NCI-H1092 (cell line): Measurements from ENCODE around the gene TFF1.
A peak's percentile ranks its signal among the peaks of the same experiment; 100 is the strongest.

Experiments used
- DNase-seq: peaks from one replicate; lab custom pipeline; 2025; lab: John Stamatoyannopoulos, UW

Gene TFF1

DNA sequence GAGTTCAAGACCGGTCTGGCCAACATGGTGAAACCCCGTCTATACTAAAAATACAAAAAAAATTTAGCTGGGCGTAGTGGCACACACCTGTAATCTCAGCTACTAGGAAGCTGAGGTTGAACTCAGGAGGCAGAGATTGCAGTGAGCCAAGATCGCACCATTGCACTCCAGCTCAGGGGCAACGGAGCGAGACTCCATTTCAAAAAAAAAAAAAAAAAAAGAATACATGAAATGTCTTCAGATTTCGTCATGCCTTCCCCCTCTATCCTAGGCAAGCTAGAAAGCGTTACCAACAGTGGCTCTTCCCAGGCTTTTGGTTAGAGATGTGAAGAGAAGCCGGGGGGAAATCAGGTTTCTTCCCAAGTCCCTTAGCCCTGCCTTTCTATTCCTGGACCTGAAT lies 3.6 kb downstream of the TFF1 start:
- no peak for DNase-seq

DNA sequence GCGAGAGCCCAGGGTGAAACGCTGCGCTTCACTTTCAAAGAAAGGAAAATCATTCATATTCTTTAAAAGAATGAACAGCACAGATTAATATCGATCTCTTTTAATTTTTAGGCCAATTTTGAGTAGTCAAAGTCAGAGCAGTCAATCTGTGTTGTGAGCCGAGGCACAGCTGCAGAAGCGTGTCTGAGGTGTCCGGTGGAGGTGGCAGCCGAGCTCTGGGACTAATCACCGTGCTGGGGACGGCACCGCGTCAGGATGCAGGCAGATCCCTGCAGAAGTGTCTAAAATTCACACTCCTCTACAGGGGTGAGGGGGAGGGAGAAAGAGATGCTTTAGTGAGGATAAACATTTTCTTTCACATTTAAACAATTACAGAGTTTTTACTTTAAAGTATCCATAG lies 4.1 kb downstream of the TFF1 start:
- DNase-seq: no peak

DNA sequence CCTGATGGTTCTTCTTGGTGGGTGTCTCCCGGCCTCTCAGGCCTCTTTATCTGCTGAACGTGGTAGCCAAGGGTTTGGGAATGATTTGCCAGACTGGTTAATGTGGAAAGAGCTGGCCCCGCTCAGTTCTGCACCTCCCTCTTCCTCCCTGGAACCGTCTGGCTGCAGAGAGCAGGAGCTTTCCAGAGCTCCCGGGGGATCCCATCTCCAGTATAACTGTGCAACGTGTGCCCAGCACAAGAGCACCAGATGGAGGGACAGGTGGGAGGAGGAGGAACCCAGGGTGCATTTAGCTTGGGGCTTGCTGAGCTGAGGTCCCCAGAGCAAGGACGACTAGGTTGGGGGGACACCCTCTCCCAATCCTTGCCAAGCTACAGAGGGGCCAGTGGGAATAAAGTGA lies 5.0 kb downstream of the TFF1 start:
- DNase-seq: peak; percentile 17

DNA sequence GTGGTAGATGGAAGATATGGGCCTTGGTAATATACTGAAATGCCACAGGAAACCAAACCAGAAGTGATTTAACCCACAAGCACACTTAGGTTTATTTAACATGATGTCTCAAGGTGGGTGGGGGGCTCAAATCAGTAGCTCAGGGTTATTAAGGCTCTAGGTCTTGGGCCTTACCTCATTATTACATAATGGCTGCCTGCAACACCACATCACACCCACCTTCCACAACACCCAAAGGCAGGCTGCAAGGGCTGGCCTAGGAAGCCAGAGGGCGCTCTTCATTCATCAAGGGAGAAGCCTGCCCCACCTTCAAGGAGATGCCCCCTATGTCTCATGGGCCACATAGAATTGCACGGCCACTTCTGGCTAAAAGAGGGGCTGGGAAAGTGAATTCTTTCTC lies 6.0 kb downstream of the TFF1 start:
- no peak for DNase-seq

DNA sequence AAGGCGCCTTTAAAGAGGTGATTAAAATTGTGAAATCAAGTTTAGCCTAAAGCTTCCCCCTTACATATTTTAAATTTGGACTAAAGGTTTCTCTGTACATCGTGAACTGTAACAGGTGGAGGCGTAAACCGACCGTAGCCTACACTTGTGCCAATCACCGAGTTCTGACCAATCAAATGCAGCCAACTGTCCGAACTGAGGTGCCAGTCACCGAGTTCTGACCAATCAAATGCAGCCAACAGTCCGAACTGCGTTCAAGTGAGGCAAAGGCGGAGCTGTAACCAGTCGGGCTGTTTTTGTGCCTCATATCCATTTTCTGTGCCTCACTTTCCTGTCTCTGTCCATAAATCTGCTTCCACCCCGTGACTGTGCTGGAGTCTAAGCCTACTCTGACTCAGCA lies 7.4 kb downstream of the TFF1 start:
- DNase-seq: no peak

- no peak for DNase-seq
Measured at GRCh38 chr21:42358261-42358660, 8.1 kb downstream of the TFF1 start.

DNA sequence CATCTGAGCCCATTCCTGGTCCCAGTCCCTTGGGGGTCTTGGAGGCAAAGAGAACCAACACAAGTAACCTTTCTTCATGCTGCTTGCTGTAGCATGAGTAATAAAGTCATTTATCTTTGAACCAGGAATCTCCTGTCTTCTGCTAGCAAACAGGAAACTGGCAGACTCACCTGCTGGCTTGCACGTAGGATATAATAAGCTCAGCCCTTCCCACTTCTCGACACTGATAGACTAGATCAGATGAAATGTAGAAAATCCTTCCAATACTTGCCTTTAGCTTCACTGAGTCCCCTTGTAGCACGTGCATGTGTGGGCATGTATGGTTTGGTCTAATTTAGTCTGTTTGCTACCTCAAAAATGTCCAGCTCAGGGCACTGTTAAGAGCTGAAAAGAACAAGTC lies 9.0 kb downstream of the TFF1 start:
- DNase-seq: no peak

- DNase-seq: no peak
Measured at GRCh38 chr21:42356650-42357049, 9.7 kb downstream of the TFF1 start.

DNA sequence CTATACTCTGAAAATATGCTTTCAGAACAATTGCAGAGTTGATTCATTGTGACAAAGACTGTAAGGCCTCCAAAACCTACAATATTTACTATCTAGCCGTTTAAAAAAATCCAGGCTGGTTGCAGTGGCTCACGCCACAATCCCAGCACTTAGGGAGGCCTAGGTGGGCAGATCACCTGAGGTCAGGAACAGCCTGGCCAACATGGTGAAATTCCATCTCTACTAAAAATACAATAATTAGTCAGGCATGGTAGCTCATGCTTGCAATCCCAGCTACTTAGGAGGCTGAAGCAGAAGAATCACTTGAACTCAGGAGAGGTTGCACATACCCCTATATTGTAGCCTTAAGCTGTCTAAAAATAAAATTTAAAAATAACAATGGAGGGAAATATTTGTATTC lies 10.3 kb downstream of the TFF1 start:
- no peak for DNase-seq

DNA sequence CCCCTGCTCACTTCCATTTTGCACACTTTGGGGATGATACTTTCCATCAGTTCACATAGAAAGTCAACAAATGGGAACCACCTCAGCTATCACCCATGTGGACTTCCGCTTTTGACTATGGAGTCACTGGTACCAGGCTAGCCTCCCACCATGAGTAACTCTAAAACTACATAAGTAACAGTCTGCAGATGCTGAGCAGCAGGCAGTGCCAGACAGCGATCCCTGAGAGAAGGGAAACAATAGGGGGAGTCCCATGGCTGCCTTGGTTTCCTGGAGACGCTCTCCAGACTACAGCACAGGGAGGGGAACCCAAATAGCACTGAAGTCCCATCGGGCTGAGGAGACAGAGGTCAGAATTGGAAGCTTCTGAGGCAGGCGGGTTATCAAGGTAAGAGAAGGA lies 12.7 kb downstream of the TFF1 start:
- DNase-seq: no peak

DNA sequence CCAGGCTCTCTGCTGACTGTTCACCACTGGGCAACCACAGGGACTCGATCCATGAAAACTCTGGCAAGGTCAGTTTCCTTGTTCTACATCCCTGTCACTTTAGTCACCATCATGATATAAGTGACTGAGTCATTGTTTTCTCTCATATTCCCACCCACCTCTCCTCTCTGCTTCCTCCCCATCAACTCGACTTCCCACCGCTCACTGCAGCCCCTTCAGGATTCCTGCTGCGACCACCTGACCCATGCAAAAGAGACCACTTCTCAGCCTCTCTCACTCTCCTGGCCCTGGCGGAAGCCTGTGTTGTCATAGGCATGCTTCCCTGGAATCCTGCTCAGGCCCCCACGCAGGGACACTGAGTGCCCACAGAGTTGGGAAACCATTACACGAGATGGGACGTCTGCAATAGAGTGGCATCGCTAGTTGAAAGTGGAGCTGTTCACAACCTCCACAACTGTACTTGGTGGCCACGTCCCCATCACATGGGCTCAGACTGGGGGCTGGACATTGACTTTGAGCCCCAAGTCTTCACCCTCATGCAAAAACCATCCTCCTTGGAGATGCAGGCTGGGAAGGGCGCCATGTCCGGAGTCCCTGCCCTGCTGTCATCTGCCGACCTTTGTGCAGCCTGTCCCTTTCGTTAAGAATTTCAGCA lies 13.8 kb downstream of the TFF1 start:
- DNase-seq: no peak

- no peak for DNase-seq
Measured at GRCh38 chr21:42351626-42352440, 14.5 kb downstream of the TFF1 start.

GRCh38 chr21:42350927-42351426 lies 15.4 kb downstream of the TFF1 start, which contains the start of gene TFF2:
Gene TFF2, minus strand, starts transcription at chr21:42350994. Its CDS starts 37 bp downstream, at chr21:42350957.
- no peak for DNase-seq

DNA sequence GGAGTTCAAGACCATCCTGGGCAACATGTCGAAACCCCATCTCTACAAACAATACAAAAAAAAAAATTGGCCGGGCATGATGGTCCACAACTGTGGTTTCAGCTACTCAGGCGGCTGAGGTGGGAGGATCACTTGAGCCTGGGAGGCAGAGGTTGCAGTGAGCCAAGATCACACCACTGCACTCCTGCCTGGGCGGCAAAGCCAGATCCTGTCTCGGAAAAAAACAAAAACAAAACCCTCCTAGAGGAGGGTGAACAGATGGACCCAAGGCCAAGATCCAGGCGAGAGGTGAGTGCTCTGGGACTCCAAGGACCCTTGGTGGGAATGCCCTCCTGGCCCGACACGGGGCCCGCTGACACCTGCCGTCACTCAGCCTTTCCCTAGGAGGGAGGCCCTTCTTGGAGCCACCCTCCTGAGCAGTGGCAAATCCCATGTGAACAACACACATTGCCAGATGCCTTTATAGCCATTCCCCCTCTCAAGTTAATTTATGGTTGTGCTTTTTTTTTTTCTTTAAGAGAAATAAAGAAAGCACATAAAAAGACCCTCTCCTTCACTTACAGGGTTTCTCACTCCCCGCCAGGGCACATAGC lies 15.9 kb downstream of the TFF1 start:
- no peak for DNase-seq

DNA sequence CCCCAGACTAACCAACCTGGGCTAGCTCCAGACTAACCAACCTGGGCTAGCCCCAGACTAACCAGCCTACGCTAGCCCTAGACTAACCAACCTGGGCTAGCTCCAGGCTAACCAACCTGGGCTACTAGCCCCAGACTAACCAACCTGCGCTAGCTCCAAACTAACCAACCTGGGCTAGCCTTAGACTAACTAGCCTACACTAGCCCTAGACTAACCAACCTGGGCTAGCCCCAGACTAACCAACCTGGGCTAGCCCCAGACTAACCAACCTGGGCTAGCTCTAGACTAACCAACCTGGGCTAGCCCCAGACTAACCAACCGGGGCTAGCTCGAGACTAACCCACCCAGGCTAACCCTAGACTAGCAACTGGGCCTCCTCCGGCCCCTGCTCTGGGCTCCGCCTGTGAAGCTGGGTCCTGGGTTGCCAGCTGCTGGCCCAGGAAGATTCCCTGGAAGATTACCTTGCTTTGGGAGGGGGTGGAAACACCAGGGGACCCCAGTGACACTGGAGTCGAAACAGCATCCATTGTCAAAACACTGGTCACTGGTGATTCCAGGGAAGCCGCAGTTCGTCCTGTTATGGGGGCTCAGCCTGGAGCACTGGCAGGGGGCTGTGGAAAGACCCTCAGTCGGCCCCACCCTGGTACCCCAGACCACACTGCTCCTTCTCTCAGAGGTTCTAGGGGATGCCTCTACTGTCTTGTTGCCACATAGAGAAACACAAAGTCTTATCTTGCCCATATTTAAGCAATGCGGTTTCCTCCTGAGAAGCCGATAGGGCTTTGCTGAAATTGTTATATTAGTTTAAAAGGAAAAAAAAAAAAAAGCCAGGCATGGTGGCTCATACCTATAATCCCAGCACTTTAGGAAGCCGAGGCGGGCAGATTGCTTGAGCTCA lies 16.7 kb downstream of the TFF1 start:
- DNase-seq: no peak

- no peak for DNase-seq
Measured at GRCh38 chr21:42348762-42349161, 17.6 kb downstream of the TFF1 start.

DNA sequence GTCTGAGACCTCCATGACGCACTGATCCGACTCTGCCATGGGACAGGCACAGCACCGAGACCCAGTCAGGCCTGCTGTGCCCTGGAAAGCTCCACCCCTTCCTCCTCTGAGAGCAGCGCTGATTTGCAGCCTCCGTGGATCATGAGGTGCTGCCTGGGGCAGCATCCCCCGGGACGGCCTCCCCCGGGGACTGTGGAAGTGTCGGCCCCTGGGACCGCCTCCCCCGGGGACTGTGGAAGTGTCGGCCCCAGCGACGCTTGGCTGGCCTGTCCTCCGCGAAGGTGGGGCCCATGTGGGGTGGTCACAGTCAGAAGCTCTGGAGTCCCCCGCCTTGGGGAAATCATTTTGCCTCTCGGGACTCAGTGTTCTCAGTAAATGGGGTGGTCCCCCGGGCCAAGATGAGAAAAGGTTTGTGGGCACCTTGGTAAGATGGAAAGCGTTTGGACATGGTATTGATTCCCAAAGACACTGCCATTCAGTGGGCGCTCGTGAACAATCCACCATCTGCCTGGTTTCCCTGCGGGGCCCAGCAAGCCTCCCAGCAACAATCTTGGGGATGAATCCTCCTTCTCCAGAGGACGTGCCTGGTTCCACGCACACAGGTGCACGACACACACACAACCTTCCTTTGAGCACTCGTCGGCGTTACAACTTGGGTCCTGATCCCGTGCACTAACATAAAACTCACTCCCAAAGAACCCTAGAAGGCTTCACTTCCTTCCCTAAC lies 18.6 kb downstream of the TFF1 start:
- DNase-seq: no peak

DNA sequence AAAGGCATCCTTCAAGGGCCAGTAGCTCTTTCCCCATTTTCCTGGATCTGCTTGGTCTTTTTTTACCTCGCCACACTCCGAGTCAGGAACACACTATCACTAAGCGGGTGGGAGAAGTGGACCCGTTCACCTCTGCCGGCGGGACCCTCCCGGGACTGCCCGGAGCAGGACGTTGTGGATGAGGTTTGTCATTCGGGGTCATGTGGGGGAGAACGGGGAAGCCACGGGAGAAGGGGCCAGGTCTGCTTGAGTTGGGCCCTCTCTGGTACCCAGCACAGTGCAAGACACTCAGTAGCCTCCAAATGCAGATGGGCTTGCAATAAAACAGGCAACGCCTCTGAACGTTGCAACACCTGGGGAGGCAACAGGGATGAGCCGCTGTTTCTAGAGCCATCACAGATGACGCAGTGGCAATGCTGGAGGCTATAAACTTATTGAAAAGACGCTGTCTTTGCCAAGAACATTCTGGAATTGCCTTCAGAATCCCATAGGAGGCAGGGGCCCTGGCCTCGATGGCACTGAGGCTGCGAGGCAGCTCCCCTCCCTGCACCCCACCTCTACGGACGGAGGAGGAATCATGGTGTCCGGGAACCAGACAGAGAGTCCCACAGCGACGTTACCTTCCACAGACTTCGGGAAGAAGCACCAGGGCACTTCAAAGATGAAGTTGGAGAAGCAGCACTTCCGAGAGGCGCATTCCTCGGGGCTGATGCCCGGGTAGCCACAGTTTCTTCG lies 19.3 kb downstream of the TFF1 start:
- DNase-seq: no peak

DNA sequence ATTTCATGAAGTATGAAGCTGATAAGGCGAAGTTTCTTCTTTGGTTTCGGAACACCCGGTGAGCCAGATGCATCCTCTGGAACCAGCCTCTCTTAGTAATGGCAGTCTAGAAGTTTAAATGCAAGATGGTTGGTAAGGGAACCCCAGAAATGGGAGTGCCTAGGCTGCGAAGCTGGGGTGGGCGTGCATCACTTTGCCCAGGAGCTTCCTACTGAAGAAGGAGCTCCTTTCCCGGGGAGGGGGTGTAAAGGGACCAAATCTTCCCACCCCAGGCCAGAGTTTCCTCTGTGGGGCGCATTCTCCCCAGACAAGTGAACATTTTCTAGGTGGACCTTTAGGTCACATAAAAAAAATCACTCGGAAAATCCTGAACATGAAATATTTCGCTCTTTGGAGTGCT lies 19.9 kb downstream of the TFF1 start:
- DNase-seq: no peak

DNA sequence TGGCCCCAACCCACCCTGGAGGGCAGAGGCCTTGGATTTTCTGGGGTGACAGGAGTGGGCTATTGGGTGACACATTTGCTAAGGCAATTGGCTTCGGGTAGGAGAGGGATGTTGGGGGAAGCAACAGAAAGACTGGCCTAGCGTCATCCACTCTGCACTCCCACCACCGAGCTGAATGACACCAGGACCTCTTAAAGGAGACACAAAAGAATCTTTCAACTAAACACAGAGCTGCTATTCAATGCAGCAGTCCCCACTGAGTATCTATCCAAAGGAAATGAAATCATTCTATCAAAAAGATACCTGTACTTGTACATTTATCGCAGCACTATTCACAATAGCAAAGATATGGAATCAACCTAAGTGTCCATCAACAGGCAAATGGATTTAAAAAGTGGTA lies 21.7 kb downstream of the TFF1 start:
- no peak for DNase-seq
